Measurements from ENCODE around the gene EPHB6. TPM values are rescaled to one million over a fixed set of nuclear protein-coding genes. Genes with fewer than 3 reads are reported as not detected.

EPHB6 gene
- polyA plus RNA-seq, 1 of the 3 experiments (the other 2 are of a cell fraction), result 1.8 TPM

DNA sequence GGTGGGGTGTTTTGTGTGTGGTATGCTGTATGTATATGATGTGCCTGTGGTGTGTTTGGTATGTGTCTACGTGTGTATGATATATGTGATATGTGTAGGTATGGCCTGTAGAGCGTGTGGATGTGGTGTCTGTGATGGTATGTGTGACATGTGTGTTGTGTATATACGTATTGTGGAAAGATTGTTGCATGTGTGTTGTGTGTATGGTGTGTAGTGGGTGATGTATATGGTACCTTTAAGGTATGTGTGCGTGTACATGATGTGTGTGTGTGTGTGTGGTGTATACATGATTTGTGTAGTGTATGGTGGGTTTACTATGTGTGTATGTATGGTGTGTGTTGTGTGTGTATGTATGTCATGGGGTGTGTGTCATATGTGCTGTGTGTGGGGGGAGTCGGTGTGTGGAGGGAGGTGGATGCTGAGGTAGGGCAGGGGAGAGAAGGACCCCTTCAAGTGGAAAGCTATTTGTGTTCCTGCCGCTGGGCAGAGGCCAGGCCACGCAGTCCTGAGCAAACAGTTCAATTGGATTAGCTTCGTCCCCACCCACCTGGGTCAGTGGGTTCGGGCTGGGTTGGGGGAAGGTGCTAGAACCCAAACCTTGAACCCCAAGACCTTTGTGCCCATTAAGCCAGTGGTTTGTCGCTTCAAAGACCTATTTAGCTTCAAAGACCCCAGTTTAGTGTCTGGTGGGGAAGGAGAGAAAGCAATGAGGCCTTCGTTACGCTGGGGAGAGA lies 32.6 kb downstream of the EPHB6 start:
- no peaks in the 10 kb centered on the region for H3K36me3 ChIP-seq (replicated peaks in 1 of 2; ENCODE audit: control insufficient read depth in 1 of 2, insufficient read depth in 2 of 2, low read length in 1 of 2)
- no peaks in the 10 kb centered on the region for H3K9me2 ChIP-seq
- H3K4me2 ChIP-seq, result no peak overlapping the region
- H2AFZ ChIP-seq (ENCODE audit: low read depth), result no peak overlapping the region
- no peak overlapping the region for H3K27ac ChIP-seq (ENCODE audit: low read depth in 2 of 2, low read length in 1 of 2)
- TF ChIP-seq, protein P1, sequence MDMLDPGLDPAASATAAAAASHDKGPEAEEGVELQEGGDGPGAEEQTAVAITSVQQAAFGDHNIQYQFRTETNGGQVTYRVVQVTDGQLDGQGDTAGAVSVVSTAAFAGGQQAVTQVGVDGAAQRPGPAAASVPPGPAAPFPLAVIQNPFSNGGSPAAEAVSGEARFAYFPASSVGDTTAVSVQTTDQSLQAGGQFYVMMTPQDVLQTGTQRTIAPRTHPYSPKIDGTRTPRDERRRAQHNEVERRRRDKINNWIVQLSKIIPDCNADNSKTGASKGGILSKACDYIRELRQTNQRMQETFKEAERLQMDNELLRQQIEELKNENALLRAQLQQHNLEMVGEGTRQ (IDR thresholded peaks at IDR 0.05; ENCODE audit: borderline replicate concordance, low read depth, low read length), result no peak
- TF ChIP-seq RCOR1 (IDR thresholded peaks at IDR 0.05; ENCODE audit: low read length) (no peak), YY1 (IDR thresholded peaks at IDR 0.05; ENCODE audit: low read depth) (no peak), NFIC (IDR thresholded peaks at IDR 0.05; ENCODE audit: borderline replicate concordance) (no peak), GABPA (IDR thresholded peaks at IDR 0.05; ENCODE audit: low read depth) (no peak), MEF2A (IDR thresholded peaks at IDR 0.05; ENCODE audit: borderline replicate concordance, low read depth) (no peak), MXI1 (IDR thresholded peaks at IDR 0.05; ENCODE audit: low read depth, low read length) (no peak), CHD2 (IDR thresholded peaks at IDR 0.05; ENCODE audit: low read length, partially characterized antibody) (no peak), EZH2phosphoT487 (IDR thresholded peaks at IDR 0.05; ENCODE audit: borderline replicate concordance, low read depth) (no peak)
- TF ChIP-seq, protein P2, sequence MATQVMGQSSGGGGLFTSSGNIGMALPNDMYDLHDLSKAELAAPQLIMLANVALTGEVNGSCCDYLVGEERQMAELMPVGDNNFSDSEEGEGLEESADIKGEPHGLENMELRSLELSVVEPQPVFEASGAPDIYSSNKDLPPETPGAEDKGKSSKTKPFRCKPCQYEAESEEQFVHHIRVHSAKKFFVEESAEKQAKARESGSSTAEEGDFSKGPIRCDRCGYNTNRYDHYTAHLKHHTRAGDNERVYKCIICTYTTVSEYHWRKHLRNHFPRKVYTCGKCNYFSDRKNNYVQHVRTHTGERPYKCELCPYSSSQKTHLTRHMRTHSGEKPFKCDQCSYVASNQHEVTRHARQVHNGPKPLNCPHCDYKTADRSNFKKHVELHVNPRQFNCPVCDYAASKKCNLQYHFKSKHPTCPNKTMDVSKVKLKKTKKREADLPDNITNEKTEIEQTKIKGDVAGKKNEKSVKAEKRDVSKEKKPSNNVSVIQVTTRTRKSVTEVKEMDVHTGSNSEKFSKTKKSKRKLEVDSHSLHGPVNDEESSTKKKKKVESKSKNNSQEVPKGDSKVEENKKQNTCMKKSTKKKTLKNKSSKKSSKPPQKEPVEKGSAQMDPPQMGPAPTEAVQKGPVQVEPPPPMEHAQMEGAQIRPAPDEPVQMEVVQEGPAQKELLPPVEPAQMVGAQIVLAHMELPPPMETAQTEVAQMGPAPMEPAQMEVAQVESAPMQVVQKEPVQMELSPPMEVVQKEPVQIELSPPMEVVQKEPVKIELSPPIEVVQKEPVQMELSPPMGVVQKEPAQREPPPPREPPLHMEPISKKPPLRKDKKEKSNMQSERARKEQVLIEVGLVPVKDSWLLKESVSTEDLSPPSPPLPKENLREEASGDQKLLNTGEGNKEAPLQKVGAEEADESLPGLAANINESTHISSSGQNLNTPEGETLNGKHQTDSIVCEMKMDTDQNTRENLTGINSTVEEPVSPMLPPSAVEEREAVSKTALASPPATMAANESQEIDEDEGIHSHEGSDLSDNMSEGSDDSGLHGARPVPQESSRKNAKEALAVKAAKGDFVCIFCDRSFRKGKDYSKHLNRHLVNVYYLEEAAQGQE (IDR thresholded peaks at IDR 0.05; ENCODE audit: low read depth, low read length), result no peak
- TF ChIP-seq, protein P3, sequence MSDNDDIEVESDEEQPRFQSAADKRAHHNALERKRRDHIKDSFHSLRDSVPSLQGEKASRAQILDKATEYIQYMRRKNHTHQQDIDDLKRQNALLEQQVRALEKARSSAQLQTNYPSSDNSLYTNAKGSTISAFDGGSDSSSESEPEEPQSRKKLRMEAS (IDR thresholded peaks at IDR 0.05; ENCODE audit: low read depth), result no peak
- no peak overlapping the region for H3K9ac ChIP-seq
- H3K4me3 ChIP-seq (ENCODE audit: low read depth in 2 of 2, low read length in 1 of 2), result no peak overlapping the region
- H3K9me3 ChIP-seq, result no peaks in the 10 kb centered on the region
- no peaks in the 10 kb centered on the region for H3K79me2 ChIP-seq (ENCODE audit: insufficient read depth)
- no peaks in the 10 kb centered on the region for H3K4me1 ChIP-seq (ENCODE audit: control insufficient read depth in 1 of 2, insufficient read depth in 2 of 2, low read depth in 1 of 2, low read length in 1 of 2)
- no peaks in the 10 kb centered on the region for H3F3A ChIP-seq (replicated peaks; ENCODE audit: insufficient read depth)
- ChIA-PET CTCF (interaction anchor here (1.3 to 2.2 kb wide), 4 partner anchors 14 to 328 kb away, joined by 3 to 10 read pairs (median 6); partner anchors contain the start of gene EPHB6), POLR2A (no interaction called here)
- no peaks in the 10 kb centered on the region for H4K20me1 ChIP-seq (ENCODE audit: insufficient read depth)
- WGBS (ENCODE audit: low lambda C conversion rate), result 26% methylated on average over 12 of the region's 12 CpGs
- peaks cover 25% of the 10 kb centered on the region for H3K27me3 ChIP-seq (ENCODE audit: insufficient read depth)
- DNase-seq, result no peak

DNA sequence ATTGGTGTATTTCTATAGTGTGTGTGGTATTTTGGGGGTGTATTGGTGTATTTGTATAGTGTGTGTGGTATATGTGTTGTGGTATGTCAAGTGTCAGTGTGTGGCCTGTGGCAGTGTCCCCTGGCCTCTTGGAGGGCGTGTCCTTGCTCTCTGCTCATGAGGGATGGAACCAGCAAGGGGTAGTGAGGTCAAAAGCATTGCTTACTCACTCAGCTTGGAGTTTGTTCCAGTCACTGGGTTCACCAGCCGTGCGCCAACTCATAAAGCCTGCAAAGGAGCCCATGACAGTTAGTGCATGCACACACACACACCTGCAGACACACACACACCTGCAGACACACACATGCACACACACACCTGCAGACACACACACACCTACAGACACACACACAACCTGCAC lies 34.9 kb downstream of the EPHB6 start:
- Histone ChIP-seq H2AFZ (ENCODE audit: low read depth) (no peak overlapping the region), H3F3A (replicated peaks; ENCODE audit: insufficient read depth) (no peaks in the 10 kb centered on the region), H3K27me3 (ENCODE audit: insufficient read depth) (peaks cover 15% of the 10 kb centered on the region), H3K4me2 (no peak overlapping the region), H3K36me3 (replicated peaks in 1 of 2; ENCODE audit: control insufficient read depth in 1 of 2, insufficient read depth in 2 of 2, low read length in 1 of 2) (no peaks in the 10 kb centered on the region), H3K9ac (no peak overlapping the region), H3K27ac (ENCODE audit: low read depth in 2 of 2, low read length in 1 of 2) (no peak overlapping the region), H3K9me3 (no peaks in the 10 kb centered on the region), H4K20me1 (ENCODE audit: insufficient read depth) (no peaks in the 10 kb centered on the region), H3K4me3 (ENCODE audit: low read depth in 2 of 2, low read length in 1 of 2) (no peak overlapping the region), H3K4me1 (ENCODE audit: control insufficient read depth in 1 of 2, insufficient read depth in 2 of 2, low read depth in 1 of 2, low read length in 1 of 2) (no peaks in the 10 kb centered on the region), H3K79me2 (ENCODE audit: insufficient read depth) (no peaks in the 10 kb centered on the region), H3K9me2 (no peaks in the 10 kb centered on the region)
- TF ChIP-seq RFX5 (IDR thresholded peaks at IDR 0.05; ENCODE audit: low read length) (no peak), FOXJ3 (CRISPR knock-in tag; IDR thresholded peaks at IDR 0.05) (no peak), SIN3A (IDR thresholded peaks at IDR 0.05; ENCODE audit: borderline replicate concordance, low read depth, low read length) (no peak)
- POLR2A ChIA-PET, result no interaction called here
- WGBS (ENCODE audit: low lambda C conversion rate), result 44% methylated on average over 3 of the region's 3 CpGs
- no peak for DNase-seq
- CTCF ChIA-PET, result no interaction called here
